ENCODE data around the gene CES5A. TPM values are rescaled to one million over a fixed set of nuclear protein-coding genes. Genes with fewer than 3 reads are reported as not detected.
A peak's percentile ranks its signal among the peaks of the same experiment; 100 is the strongest.

CES5A gene
- total RNA-seq, 2 donors from 2014 or later = 0.26 TPM; not detected in 1

DNA sequence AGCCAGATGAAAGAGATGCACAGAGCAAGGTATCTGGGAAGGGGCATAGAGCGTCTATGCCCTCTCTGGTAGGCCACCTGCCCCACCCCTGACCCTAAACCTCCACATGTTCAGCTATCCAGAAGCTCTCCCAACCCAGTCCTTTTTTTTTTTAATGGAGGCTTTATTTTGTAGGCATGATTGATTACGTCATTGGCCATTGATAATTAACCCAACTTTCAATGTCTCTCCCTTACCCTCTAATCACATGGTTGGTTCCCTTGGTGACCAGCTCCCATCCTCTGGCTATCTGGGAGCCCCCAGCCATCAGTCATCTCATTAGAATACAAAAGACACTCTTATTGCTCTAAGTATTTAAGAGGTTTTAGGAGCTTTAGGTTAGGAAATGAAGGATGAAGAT lies 14.3 kb upstream of the CES5A start:
- Mint-ChIP-seq H3K9me3 (peaks cover 37% of the 10 kb centered on the region), H3K36me3 (ENCODE audit: low read depth) (no peaks in the 10 kb centered on the region), H3K4me1 (no peaks in the 10 kb centered on the region), H3K4me3 (no peak overlapping the region), H3K27ac (no peak overlapping the region), H3K27me3 (ENCODE audit: insufficient read depth) (peaks cover 2% of the 10 kb centered on the region)
- H3K9ac ChIP-seq (ENCODE audit: extremely low read depth, low read length, poor library complexity, severe bottlenecking) = no peak overlapping the region
- no peaks in the 10 kb centered on the region for H3K36me3 ChIP-seq (ENCODE audit: control insufficient read depth, insufficient read depth, low read length)
- peaks cover 46% of the 10 kb centered on the region for H3K9me3 ChIP-seq (ENCODE audit: control insufficient read depth, low read length)
- DNase-seq = no peak
- H3K27me3 ChIP-seq (ENCODE audit: control insufficient read depth, insufficient read depth, low read length, poor library complexity, severe bottlenecking) = no peaks in the 10 kb centered on the region
- 94 to 100% methylated on average over 1 to 2 of the region's 2 CpGs for WGBS, 2 experiments (ENCODE audit: insufficient coverage in 1 of 2, insufficient read length in 1 of 2)
- TF ChIP-seq, protein P1, sequence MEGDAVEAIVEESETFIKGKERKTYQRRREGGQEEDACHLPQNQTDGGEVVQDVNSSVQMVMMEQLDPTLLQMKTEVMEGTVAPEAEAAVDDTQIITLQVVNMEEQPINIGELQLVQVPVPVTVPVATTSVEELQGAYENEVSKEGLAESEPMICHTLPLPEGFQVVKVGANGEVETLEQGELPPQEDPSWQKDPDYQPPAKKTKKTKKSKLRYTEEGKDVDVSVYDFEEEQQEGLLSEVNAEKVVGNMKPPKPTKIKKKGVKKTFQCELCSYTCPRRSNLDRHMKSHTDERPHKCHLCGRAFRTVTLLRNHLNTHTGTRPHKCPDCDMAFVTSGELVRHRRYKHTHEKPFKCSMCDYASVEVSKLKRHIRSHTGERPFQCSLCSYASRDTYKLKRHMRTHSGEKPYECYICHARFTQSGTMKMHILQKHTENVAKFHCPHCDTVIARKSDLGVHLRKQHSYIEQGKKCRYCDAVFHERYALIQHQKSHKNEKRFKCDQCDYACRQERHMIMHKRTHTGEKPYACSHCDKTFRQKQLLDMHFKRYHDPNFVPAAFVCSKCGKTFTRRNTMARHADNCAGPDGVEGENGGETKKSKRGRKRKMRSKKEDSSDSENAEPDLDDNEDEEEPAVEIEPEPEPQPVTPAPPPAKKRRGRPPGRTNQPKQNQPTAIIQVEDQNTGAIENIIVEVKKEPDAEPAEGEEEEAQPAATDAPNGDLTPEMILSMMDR (conservative IDR thresholded peaks at IDR 0.05) = no peak
- no peak overlapping the region for H3K27ac ChIP-seq (ENCODE audit: low read depth, low read length)
- no peak overlapping the region for H3K4me3 ChIP-seq (ENCODE audit: low read length)
- H3K4me1 ChIP-seq (ENCODE audit: control insufficient read depth, insufficient read depth, low read length) = no peaks in the 10 kb centered on the region

GRCh38 chr16:55888546-55888945 lies 13.4 kb upstream of the CES5A start:
- no peak overlapping the region for H3K9ac ChIP-seq (ENCODE audit: extremely low read depth, low read length, poor library complexity, severe bottlenecking)
- no peak overlapping the region for H3K27ac ChIP-seq (ENCODE audit: low read depth, low read length)

DNA sequence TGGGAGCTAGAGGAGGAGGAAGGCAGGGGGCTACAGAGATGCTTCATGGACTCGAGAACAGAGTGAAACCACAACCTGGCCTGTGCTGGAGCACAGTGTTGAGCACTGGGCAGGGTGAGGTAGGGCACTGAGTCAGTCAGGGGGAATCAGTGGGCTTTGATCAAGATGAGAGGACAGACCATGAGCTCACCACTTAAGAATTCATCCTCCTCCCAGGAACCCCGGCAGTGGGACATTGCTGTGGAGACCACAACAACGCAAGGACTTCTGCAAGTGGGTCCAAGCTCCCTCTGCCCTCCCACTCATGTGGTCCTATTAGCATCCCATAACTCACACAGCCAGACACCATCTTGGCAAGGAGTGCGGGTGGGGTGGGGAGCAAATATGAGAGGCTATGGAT lies 1.7 kb upstream of the CES5A start:
- no peaks in the 10 kb centered on the region for H3K9me3 ChIP-seq (ENCODE audit: control insufficient read depth, low read length)
- H3K4me3 Mint-ChIP-seq = no peak overlapping the region
- H3K4me1 Mint-ChIP-seq = peaks cover 7% of the 10 kb centered on the region
- no peaks in the 10 kb centered on the region for H3K4me1 ChIP-seq (ENCODE audit: control insufficient read depth, insufficient read depth, low read length)
- no peak overlapping the region for H3K27ac ChIP-seq (ENCODE audit: low read depth, low read length)
- no peak overlapping the region for H3K4me3 ChIP-seq (ENCODE audit: low read length)
- peak; percentile 64 for DNase-seq
- WGBS, 2 experiments (ENCODE audit: insufficient coverage in 1 of 2, insufficient read length in 1 of 2) = 74 to 81% methylated on average over 2 to 4 of the region's 4 CpGs
- TF ChIP-seq, protein P1 (conservative IDR thresholded peaks at IDR 0.05) = no peak
- no peaks in the 10 kb centered on the region for H3K36me3 Mint-ChIP-seq (ENCODE audit: low read depth)
- no peak overlapping the region for H3K9ac ChIP-seq (ENCODE audit: extremely low read depth, low read length, poor library complexity, severe bottlenecking)
- H3K9me3 Mint-ChIP-seq = no peaks in the 10 kb centered on the region
- H3K36me3 ChIP-seq (ENCODE audit: control insufficient read depth, insufficient read depth, low read length) = no peaks in the 10 kb centered on the region
- no peaks in the 10 kb centered on the region for H3K27me3 ChIP-seq (ENCODE audit: control insufficient read depth, insufficient read depth, low read length, poor library complexity, severe bottlenecking)
- no peak overlapping the region for H3K27ac Mint-ChIP-seq
- H3K27me3 Mint-ChIP-seq (ENCODE audit: insufficient read depth) = peaks cover 3% of the 10 kb centered on the region

More at GRCh38 chr16:55888546-55888945, 13.4 kb upstream of the CES5A start:
- Histone ChIP-seq H3K4me1 (ENCODE audit: control insufficient read depth, insufficient read depth, low read length) (no peaks in the 10 kb centered on the region), H3K9me3 (ENCODE audit: control insufficient read depth, low read length) (peaks cover 40% of the 10 kb centered on the region), H3K27me3 (ENCODE audit: control insufficient read depth, insufficient read depth, low read length, poor library complexity, severe bottlenecking) (no peaks in the 10 kb centered on the region), H3K4me3 (ENCODE audit: low read length) (no peak overlapping the region), H3K36me3 (ENCODE audit: control insufficient read depth, insufficient read depth, low read length) (no peaks in the 10 kb centered on the region)
- no peak overlapping the region for H3K4me3 Mint-ChIP-seq
- DNase-seq = no peak
- no peaks in the 10 kb centered on the region for H3K36me3 Mint-ChIP-seq (ENCODE audit: low read depth)
- peaks cover 3% of the 10 kb centered on the region for H3K27me3 Mint-ChIP-seq (ENCODE audit: insufficient read depth)
- H3K9me3 Mint-ChIP-seq = peaks cover 36% of the 10 kb centered on the region
- 84 to 100% methylated on average over 1 to 2 of the region's 2 CpGs for WGBS, 2 experiments (ENCODE audit: insufficient coverage in 1 of 2, insufficient read length in 1 of 2)
- no peak overlapping the region for H3K27ac Mint-ChIP-seq
- H3K4me1 Mint-ChIP-seq = no peaks in the 10 kb centered on the region
- TF ChIP-seq, protein P1 (conservative IDR thresholded peaks at IDR 0.05) = no peak

Measured in endodermal cell (in vitro differentiated cells).